DMS 273 treated with DMSO at 0.1 percent for 48 hours (cell line): ENCODE data around the gene VAV2.

Experiments
- DNase-seq: peaks from one replicate; lab custom pipeline; 2025; lab: John Stamatoyannopoulos, UW

Gene VAV2

GRCh38 chr9:133834080-133834976 is 157.8 kb downstream of the VAV2 start:
- no peak for DNase-seq

- DNase-seq = no peak
Measured at GRCh38 chr9:133833388-133834025, 158.6 kb downstream of the VAV2 start.

DNA sequence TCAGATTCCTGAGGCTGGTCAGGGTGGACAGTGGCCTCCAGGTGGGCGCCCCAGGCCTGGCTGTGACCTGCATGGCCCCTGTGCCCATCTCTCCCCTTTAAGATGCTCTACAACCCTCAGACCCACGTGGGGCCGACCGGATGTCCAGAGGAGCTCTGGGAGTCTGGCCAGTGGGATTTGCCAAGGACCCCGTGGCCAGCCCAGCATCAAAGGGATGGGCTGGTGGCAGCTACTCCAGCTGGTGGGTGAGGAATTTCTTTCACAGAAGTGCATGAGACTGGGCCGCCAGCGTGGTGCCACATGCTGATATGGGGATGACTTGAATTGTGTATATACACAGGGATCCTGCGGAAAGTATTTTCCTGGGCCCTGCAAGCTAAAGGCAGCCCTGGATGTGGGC is 159.2 kb downstream of the VAV2 start:
- no peak for DNase-seq

GRCh38 chr9:133830711-133831110 is 161.4 kb downstream of the VAV2 start:
- no peak for DNase-seq

DNA sequence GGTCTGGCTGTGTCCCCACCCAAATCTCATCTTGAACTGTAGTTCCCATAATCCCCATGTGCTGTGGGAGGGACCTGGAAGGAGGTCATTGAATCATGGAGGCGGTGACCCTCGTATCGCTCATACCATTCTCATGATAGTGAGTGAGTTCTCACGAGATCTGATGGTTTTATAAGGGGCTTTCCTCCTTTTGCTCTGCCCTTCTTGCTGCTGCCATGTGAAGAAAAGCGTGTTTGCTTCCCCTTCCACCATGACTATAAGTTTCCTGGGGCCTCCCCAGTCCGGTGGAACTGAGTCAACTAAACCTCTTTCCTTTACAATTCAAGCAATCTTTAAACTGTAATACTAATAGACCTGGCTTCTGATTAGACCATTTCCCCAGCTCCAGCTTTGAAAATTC is 161.8 kb downstream of the VAV2 start:
- no peak for DNase-seq

DNA sequence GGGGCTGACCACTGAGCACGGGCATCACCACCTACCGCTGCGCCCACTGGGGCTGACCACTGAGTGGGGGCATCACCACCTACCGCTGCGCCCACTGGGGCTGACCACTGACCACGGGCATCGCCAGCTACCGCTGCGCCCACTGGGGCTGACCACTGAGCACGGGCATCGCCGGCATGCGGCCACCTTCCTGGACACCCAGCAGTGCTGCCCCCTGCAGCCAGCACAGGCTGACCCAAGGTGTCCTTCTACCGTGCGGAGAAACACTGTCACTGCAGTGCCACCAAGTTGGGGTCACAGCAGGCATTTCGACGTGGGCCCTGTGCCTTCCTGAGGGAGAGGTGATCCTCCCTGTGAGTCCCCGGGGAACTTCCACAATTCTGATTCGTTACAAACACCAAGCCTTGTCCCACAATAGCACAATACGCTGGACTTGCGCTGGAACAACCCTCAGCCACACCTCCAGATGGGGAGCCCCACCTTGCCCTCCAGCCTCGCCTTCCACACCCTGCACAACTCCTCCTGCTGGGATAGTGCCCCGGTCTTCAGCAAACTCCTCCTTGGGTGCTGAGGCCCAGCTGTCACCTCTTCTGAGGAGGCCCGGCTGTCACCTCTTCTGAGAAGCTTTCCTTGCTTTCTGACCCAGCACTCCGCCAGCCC is 163.7 kb downstream of the VAV2 start:
- no peak for DNase-seq

- DNase-seq = no peak
Measured at GRCh38 chr9:133826289-133827085, 165.6 kb downstream of the VAV2 start.

- DNase-seq = no peak
Measured at GRCh38 chr9:133825555-133826218, 166.4 kb downstream of the VAV2 start.

DNA sequence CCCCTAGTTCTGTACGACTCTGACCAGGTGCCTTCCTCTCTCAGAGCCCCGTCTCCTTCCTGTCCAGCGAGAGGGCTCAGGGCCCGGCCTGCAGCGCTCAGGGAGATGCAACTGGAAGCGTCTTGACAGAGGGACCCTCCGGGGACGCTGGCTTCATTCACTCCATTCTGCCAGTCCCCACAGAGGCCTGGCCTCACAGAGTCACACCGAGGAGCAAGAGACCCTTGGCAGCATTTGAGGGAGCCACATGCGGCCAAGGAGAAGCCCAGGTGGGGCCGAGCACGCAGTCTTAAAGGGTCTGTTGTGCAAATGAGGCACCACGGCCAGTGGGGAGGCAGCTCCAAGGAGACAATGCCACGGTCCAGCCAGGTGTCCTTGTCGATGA is 167.3 kb downstream of the VAV2 start:
- no peak for DNase-seq

GRCh38 chr9:133824106-133824801 is 167.9 kb downstream of the VAV2 start:
- no peak for DNase-seq

DNA sequence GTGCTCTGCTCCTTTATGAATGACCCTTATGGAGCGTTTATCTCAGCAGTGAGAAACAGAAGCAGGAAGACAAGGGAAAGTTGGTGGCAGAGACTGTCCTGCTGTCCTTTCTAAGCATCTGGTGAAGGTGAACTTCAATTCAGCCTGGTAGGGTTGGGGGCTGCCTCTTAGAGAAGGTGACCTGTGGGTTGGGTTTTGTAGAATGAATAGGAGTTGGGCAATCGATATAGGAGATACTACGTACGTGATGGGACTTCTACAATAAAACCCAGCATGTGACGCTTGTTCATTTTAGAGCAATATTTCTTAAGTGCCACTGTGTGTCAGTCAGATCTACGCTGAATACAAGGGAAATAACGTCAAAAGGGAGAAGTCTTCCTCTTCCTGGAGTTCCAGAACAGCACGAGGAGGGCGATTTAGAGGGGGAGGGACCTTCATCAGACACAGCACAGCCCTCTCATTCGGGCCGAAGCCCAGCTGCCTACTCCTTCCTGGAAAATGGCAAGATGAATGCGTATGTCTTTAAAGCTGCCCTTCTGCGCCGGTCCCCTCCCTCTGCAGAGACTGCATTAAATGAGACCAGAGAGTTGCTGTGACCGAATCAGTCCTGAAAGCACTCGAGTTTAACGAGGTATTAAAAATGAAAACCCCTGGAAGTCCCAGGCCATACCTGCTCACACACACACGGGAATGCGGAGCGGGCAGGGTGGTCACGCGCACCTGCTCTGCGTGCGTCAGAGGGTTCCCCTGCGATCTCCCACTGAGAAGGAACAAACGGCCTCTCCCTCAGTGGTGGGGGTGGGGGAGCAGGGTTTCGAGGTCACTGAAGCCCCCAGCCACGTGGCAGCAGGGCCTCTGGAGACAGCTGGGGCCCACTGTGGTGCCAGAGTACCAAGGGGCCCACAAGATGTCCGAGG is 168.7 kb downstream of the VAV2 start:
- DNase-seq = no peak

GRCh38 chr9:133822430-133823065 is 169.6 kb downstream of the VAV2 start:
- DNase-seq = no peak

- DNase-seq = no peak
Measured at GRCh38 chr9:133821601-133822429, 170.3 kb downstream of the VAV2 start.

- DNase-seq = no peak
Measured at GRCh38 chr9:133819923-133820322, 172.2 kb downstream of the VAV2 start.

DNA sequence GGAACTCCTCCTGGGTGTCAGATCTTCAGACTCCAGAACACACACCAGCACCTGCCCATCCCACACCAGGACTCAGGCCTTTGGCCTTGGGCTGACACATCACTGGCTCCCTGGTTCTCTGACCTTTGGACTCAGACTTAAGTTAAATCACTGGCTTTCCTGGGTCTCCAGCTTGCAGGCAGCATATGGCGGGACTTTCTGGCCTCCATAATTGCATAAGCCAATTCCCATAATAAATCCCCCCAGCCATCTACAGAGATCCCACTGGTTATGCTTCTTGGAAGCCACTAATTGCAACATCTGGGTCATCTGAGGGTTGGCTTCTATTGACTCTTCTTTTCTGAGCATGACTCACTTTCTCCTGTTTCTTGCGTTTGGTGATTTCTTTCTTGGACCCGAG is 173.7 kb downstream of the VAV2 start:
- no peak for DNase-seq

DNA sequence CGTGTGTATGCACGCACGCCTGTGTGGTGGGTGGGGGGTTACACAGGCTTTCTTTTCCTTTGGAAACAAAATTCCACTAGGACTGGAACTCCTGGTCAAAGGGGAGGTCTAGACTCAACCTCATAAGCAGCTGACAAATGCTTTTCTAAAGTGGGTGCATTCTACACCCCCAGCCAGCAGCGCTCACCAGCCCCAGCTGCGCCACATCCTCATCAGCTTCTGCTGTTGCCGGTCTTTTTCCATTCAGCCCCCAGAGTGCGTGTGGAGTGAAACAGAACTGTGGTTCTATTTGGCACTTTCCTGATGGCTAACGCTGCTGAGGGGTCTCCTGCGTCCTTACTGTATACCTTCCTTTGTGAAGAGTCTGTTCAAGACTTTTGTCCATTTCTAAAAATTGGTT is 176.3 kb downstream of the VAV2 start:
- DNase-seq = no peak

- DNase-seq = no peak
Measured at GRCh38 chr9:133814586-133815208, 177.4 kb downstream of the VAV2 start.
